Chondrocyte (in vitro differentiated cells): ENCODE data around the gene STPG1. TPM values are rescaled to one million over a fixed set of nuclear protein-coding genes. Genes with fewer than 3 reads are reported as not detected.

Source experiments
- DNase-seq: peaks from one replicate; pipeline ENCODE4 v3.0.0; 2021; ENCODE audit warnings: mixed read lengths, low spot score
- H3K27ac Mint-ChIP-seq: one replicate; pipeline ENCODE4 v1.8.0; 2021; ENCODE audit warnings: mild to moderate bottlenecking, moderate library complexity, mixed read lengths; ENCODE audit not compliant: unreplicated experiment
- H3K27me3 Mint-ChIP-seq: 2 replicates; pipeline ENCODE4 v1.8.0; 2021; ENCODE audit warnings: low read depth, mixed read lengths
- H3K36me3 Mint-ChIP-seq: 2 replicates; pipeline ENCODE4 v1.8.0; 2021; ENCODE audit warnings: low read depth, mixed read lengths
- H3K4me1 Mint-ChIP-seq: 2 replicates; pipeline ENCODE4 v1.8.0; 2021; ENCODE audit warnings: low read depth, mild to moderate bottlenecking, mixed read lengths
- H3K4me3 Mint-ChIP-seq: one replicate; pipeline ENCODE4 v1.8.0; 2021; ENCODE audit warnings: mild to moderate bottlenecking, moderate library complexity, mixed read lengths; ENCODE audit not compliant: unreplicated experiment
- H3K9me3 Mint-ChIP-seq: 2 replicates; pipeline ENCODE4 v1.8.0; 2021; ENCODE audit warnings: low read depth, mixed read lengths
- CTCF ChIP-seq: fragments of 200-600 bp; sonication (generic); IDR thresholded peaks from 2 replicates; pipeline ENCODE4 v1.5.0; 2021; ENCODE audit warnings: antibody characterized with exemption, mild to moderate bottlenecking, moderate library complexity
- total RNA-seq: library from RNA; stranded (reverse); gene quantifications from 3 replicates; pipeline ENCODE4 v1.2.1, GENCODE V29; 2021

The STPG1 gene
- total RNA-seq, 1 donor from 2014 or later = 6.8 TPM

GRCh38 chr1:24380508-24380907, 33.1 kb downstream of the STPG1 start:
- Mint-ChIP-seq H3K27me3 (no peaks in the 10 kb centered on the region), H3K9me3 (no peaks in the 10 kb centered on the region), H3K27ac (no peak overlapping the region), H3K4me1 (peaks cover 15% of the 10 kb centered on the region), H3K4me3 (no peak overlapping the region), H3K36me3 (peaks cover 5% of the 10 kb centered on the region)
- no peak for TF ChIP-seq CTCF
- no peak for DNase-seq

- no peak for DNase-seq
- no peaks in the 10 kb centered on the region for H3K9me3 Mint-ChIP-seq
- no peak overlapping the region for H3K4me3 Mint-ChIP-seq
- H3K36me3 Mint-ChIP-seq = peaks cover 5% of the 10 kb centered on the region
- H3K27me3 Mint-ChIP-seq = no peaks in the 10 kb centered on the region
- H3K27ac Mint-ChIP-seq = no peak overlapping the region
- peaks cover 17% of the 10 kb centered on the region for H3K4me1 Mint-ChIP-seq
- TF ChIP-seq CTCF = no peak
These were observed 33.8 kb downstream of the STPG1 start for GRCh38 chr1:24379733-24380315.

- Mint-ChIP-seq H3K27me3 (no peaks in the 10 kb centered on the region), H3K36me3 (peaks cover 5% of the 10 kb centered on the region), H3K9me3 (no peaks in the 10 kb centered on the region), H3K4me1 (peaks cover 11% of the 10 kb centered on the region), H3K4me3 (no peak overlapping the region), H3K27ac (peak overlapping the region; percentile 72)
- TF ChIP-seq CTCF = no peak
- no peak for DNase-seq
These were observed 38.4 kb downstream of the STPG1 start for GRCh38 chr1:24374891-24375786.

GRCh38 chr1:24373710-24374109, 39.9 kb downstream of the STPG1 start:
- Mint-ChIP-seq H3K9me3 (no peaks in the 10 kb centered on the region), H3K4me1 (peaks cover 11% of the 10 kb centered on the region), H3K27ac (no peak overlapping the region), H3K4me3 (no peak overlapping the region), H3K36me3 (peaks cover 5% of the 10 kb centered on the region), H3K27me3 (no peaks in the 10 kb centered on the region)
- DNase-seq = no peak
- TF ChIP-seq CTCF = no peak

GRCh38 chr1:24373044-24373443, 40.5 kb downstream of the STPG1 start:
- no peaks in the 10 kb centered on the region for H3K9me3 Mint-ChIP-seq
- H3K27me3 Mint-ChIP-seq = no peaks in the 10 kb centered on the region
- H3K36me3 Mint-ChIP-seq = peaks cover 5% of the 10 kb centered on the region
- H3K4me3 Mint-ChIP-seq = no peak overlapping the region
- no peak for DNase-seq
- no peak overlapping the region for H3K27ac Mint-ChIP-seq
- H3K4me1 Mint-ChIP-seq = peaks cover 11% of the 10 kb centered on the region
- no peak for TF ChIP-seq CTCF
